GM23338 (cell line): Measurements from ENCODE around the gene EPO. TPM values are rescaled to one million over a fixed set of nuclear protein-coding genes. Genes with fewer than 3 reads are reported as not detected.
A peak's percentile ranks its signal among the peaks of the same experiment; 100 is the strongest.

Experiments
- ATAC-seq: fragments of 200-7000 bp; cut with Tn5 transposase; 3 replicates; pipeline ENCODE4 v1.9.1; 2020
- DNase-seq: peaks from one replicate; pipeline ENCODE4 v3.0.0-alpha.2; 2015; ENCODE audit warnings: low spot score
- H2AFZ ChIP-seq: fragments of 200-600 bp; sonication (generic); 2 replicates; pipeline ENCODE4 v1.8.0; 2016; ENCODE audit warnings: antibody characterized with exemption, mild to moderate bottlenecking, moderate library complexity
- H3F3A ChIP-seq: fragments of 200-600 bp; sonication (generic); replicated peaks from 2 replicates; pipeline ENCODE4 v1.8.0; 2017; ENCODE audit warnings: antibody characterized with exemption, mixed run types, low read depth
- H3K27ac ChIP-seq: fragments of 200-600 bp; sonication (generic); 2 replicates; pipeline ENCODE4 v1.6.1; 2016; ENCODE audit warnings: low read depth
- H3K27me3 ChIP-seq: fragments of 200-600 bp; sonication (generic); 2 replicates; pipeline ENCODE4 v1.8.0; 2016; ENCODE audit warnings: mild to moderate bottlenecking, mixed run types, moderate library complexity; ENCODE audit not compliant: insufficient read depth
- H3K36me3 ChIP-seq: fragments of 200-600 bp; sonication (generic); 2 replicates; pipeline ENCODE4 v1.8.0; 2016; ENCODE audit warnings: mild to moderate bottlenecking; ENCODE audit not compliant: insufficient read depth
- H3K4me1 ChIP-seq: fragments of 200-600 bp; sonication (generic); 2 replicates; pipeline ENCODE4 v1.8.0; 2016; ENCODE audit warnings: mild to moderate bottlenecking, moderate library complexity; ENCODE audit not compliant: insufficient read depth
- H3K4me2 ChIP-seq: fragments of 200-600 bp; sonication (generic); 2 replicates; pipeline ENCODE4 v1.7.1; 2017; ENCODE audit warnings: mixed run types
- H3K4me3 ChIP-seq: fragments of 200-600 bp; sonication (generic); 2 replicates; pipeline ENCODE4 v1.6.1; 2016; ENCODE audit warnings: mixed run types
- H3K79me2 ChIP-seq: fragments of 200-600 bp; sonication (generic); replicated peaks from 2 replicates; pipeline ENCODE4 v1.8.0; 2017; ENCODE audit warnings: mild to moderate bottlenecking; ENCODE audit not compliant: insufficient read depth
- H3K9me2 ChIP-seq: fragments of 200-600 bp; sonication (generic); 2 replicates; pipeline ENCODE4 v1.8.0; 2017; ENCODE audit not compliant: insufficient read depth
- H4K20me1 ChIP-seq: fragments of 200-600 bp; sonication (generic); replicated peaks from 2 replicates; pipeline ENCODE4 v1.8.0; 2017; ENCODE audit warnings: mild to moderate bottlenecking; ENCODE audit not compliant: insufficient read depth
- H3K27ac Mint-ChIP-seq: 2 replicates; pipeline ENCODE4 v1.8.0; 2020; ENCODE audit warnings: inconsistent platforms, mild to moderate bottlenecking, moderate library complexity, mixed read lengths
- H3K27me3 Mint-ChIP-seq: 3 replicates; pipeline ENCODE4 v1.8.0; 2022; ENCODE audit warnings: low read depth, mild to moderate bottlenecking, moderate library complexity, mixed read lengths, inconsistent platforms; ENCODE audit not compliant: insufficient read depth, poor library complexity
- H3K36me3 Mint-ChIP-seq: 3 replicates; pipeline ENCODE4 v1.8.0; 2021; ENCODE audit warnings: low read depth, mild to moderate bottlenecking, inconsistent platforms, moderate library complexity, mixed read lengths
- H3K4me1 Mint-ChIP-seq: 3 replicates; pipeline ENCODE4 v1.8.0; 2020; ENCODE audit warnings: mild to moderate bottlenecking, inconsistent platforms, mixed read lengths
- H3K4me3 Mint-ChIP-seq: 3 replicates; pipeline ENCODE4 v1.8.0; 2021; ENCODE audit warnings: moderate library complexity, mild to moderate bottlenecking, inconsistent platforms, mixed read lengths
- H3K9me3 Mint-ChIP-seq: 3 replicates; pipeline ENCODE4 v1.8.0; 2020; ENCODE audit warnings: moderate library complexity, mild to moderate bottlenecking, inconsistent platforms, mixed read lengths
- CREB1 ChIP-seq: fragments of 250-450 bp; sonication (Bioruptor Pico); IDR thresholded peaks from 2 replicates; pipeline ENCODE4 v1.5.0; 2020; ENCODE audit warnings: low read depth, mild to moderate bottlenecking, moderate library complexity
- EZH2 ChIP-seq: fragments of 200-600 bp; sonication (generic); IDR thresholded peaks from one replicate; pipeline ENCODE4 v1.8.0; 2017; ENCODE audit warnings: antibody characterized with exemption, mild to moderate bottlenecking, low read depth; ENCODE audit not compliant: unreplicated experiment
- NANOG ChIP-seq: IDR thresholded peaks from 2 replicates; pipeline ENCODE4 v1.6.1; 2016; ENCODE audit warnings: antibody characterized with exemption, borderline replicate concordance
- POLR2AphosphoS5 ChIP-seq: IDR thresholded peaks from 2 replicates; pipeline ENCODE4 v1.6.1; 2016; ENCODE audit warnings: antibody characterized with exemption, low read depth
- STAT1 ChIP-seq: IDR thresholded peaks from one replicate; pipeline ENCODE4 v1.6.1; 2016; ENCODE audit warnings: antibody characterized with exemption; ENCODE audit not compliant: unreplicated experiment
- ZNF114 ChIP-seq: fragments of 250-450 bp; sonication (Bioruptor Pico); IDR thresholded peaks from 2 replicates; pipeline ENCODE4 v1.5.0; 2020; ENCODE audit warnings: mild to moderate bottlenecking, moderate library complexity
- polyA plus RNA-seq: library from polyadenylated mRNA; unstranded; fragments of >200 nt; fragmentation: Nextera tagmentation; extraction: Ambion mirVana; gene quantifications from 2 replicates; pipeline ENCODE4 v1.2.1, GENCODE V29; 2016
- total RNA-seq: library from RNA; depleted of rRNA; stranded (reverse); fragments of >200 nt; shearing (Covaris generic); gene quantifications from 2 replicates; pipeline ENCODE4 v1.2.3, GENCODE V29; 2014
- TF ChIP-seq, protein P1 (sequence below): IDR thresholded peaks from one replicate; pipeline ENCODE4 v1.6.1; 2018; ENCODE audit warnings: antibody characterized with exemption; ENCODE audit not compliant: unreplicated experiment
- TF ChIP-seq, protein P2 (sequence below), 2 experiments: fragments of 200-600 bp in 1 of 2; sonication (generic) in 1 of 2; conservative IDR thresholded peaks; 2 replicates each; pipeline versions ENCODE4 v1.5.1 to v1.6.1; 2016 to 2017; ENCODE audit warnings: antibody characterized with exemption in 2 of 2, low read depth in 2 of 2, mild to moderate bottlenecking in 2 of 2, moderate library complexity in 1 of 2
- TF ChIP-seq, protein P3 (sequence below): IDR thresholded peaks from 2 replicates; pipeline ENCODE4 v1.6.1; 2016; ENCODE audit warnings: antibody characterized with exemption

Gene EPO
- total and polyA plus RNA-seq, 2 experiments from 2014 or later, result 1.0 TPM; not detected in 1

DNA sequence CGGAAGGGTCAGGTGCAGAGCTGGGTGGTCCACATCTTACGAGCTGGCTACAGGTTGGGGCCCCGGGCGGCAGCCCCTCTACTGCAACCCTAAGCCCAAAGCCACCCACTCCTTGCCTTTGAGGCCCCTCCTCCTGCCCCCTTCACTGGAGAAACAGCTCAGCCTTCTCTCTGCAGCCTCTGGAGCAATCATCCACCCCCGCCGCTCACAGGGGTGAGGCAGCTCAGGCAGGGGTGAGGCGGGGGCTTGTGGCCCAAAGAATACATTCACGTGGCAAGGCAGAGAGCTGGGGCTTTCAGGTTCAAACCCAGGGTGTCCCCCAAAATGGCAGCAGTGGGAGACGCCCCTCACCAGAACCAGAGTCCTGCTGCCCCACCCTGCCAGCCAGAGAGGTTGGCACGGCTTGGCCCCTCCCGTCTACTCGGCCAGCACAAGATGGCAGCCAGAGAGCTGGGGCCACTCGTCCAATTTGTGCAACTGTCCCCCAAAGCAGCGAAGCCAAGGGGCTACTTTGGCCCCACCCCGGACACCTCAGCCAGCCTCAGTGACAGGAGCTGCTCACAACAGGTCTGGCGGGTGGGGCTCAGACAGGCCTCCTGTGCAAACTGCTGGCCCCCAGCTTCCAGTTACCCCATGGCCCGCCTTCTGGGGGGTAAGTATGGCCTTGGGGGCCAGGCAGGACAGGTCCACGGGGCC is 39.5 kb upstream of the EPO start:
- H3F3A ChIP-seq, result peaks cover 46% of the 10 kb centered on the region
- no peak overlapping the region for H3K4me3 ChIP-seq
- Mint-ChIP-seq H3K36me3 (peaks cover 61% of the 10 kb centered on the region), H3K27me3 (peaks cover 19% of the 10 kb centered on the region), H3K4me3 (no peak overlapping the region), H3K27ac (no peak overlapping the region), H3K9me3 (no peaks in the 10 kb centered on the region), H3K4me1 (peaks cover 11% of the 10 kb centered on the region)
- TF ChIP-seq CREB1 (CRISPR knock-in tag) (no peak), POLR2AphosphoS5 (peak; percentile 21; the same call in 1 of the 2 replicates)
- H3K4me1 ChIP-seq, result peaks cover 11% of the 10 kb centered on the region
- DNase-seq, result no peak
- H2AFZ ChIP-seq, result no peak overlapping the region
- H3K9me2 ChIP-seq, result no peaks in the 10 kb centered on the region
- no peaks in the 10 kb centered on the region for H3K79me2 ChIP-seq
- ATAC-seq, result no peak
- H3K4me2 ChIP-seq, result no peak overlapping the region
- no peaks in the 10 kb centered on the region; the same call in 1 of the 2 replicates for H4K20me1 ChIP-seq
- no peaks in the 10 kb centered on the region; the same call in 1 of the 2 replicates for H3K36me3 ChIP-seq
- H3K27ac ChIP-seq, result no peak overlapping the region; the same call in 1 of the 2 replicates
- H3K27me3 ChIP-seq, result no peaks in the 10 kb centered on the region

DNA sequence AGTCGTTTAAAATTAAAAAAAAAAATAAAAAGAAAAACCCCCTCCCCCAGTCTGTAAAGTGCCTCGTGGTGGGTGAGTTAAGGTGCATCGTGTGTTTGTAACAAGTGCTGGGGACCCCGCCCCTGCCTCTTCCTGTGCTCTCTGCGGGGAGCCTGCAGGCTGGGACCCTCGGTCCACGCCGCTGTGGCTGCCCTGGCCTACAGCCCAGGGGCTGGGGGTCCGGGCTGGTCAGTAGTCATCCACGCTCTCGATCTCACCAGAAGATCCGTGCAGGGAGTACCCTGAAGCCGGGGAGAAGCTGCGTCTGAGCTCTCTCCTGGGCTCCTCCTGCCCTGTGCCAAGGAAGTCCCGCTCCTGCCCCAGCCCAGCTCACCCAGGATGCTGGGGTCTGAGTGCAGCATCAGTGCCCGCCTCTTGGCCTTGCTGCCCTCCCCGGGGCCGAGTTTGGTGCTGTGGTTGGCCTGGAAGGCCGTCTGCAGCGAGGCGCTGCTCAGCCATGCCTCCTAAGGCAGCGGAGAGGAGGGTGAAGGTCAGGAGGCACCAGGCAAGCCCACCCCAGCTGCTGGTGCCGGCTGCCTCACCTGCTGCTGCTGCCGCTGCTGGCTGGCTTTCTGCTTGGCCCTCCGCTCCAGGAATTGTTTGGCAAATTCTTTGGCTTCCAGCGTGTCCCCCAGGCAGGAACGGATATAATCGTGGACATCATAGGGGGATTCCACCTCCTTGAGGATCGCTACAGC is 38.6 kb upstream of the EPO start:
- no peak overlapping the region for H3K27ac Mint-ChIP-seq
- TF ChIP-seq, protein P1, sequence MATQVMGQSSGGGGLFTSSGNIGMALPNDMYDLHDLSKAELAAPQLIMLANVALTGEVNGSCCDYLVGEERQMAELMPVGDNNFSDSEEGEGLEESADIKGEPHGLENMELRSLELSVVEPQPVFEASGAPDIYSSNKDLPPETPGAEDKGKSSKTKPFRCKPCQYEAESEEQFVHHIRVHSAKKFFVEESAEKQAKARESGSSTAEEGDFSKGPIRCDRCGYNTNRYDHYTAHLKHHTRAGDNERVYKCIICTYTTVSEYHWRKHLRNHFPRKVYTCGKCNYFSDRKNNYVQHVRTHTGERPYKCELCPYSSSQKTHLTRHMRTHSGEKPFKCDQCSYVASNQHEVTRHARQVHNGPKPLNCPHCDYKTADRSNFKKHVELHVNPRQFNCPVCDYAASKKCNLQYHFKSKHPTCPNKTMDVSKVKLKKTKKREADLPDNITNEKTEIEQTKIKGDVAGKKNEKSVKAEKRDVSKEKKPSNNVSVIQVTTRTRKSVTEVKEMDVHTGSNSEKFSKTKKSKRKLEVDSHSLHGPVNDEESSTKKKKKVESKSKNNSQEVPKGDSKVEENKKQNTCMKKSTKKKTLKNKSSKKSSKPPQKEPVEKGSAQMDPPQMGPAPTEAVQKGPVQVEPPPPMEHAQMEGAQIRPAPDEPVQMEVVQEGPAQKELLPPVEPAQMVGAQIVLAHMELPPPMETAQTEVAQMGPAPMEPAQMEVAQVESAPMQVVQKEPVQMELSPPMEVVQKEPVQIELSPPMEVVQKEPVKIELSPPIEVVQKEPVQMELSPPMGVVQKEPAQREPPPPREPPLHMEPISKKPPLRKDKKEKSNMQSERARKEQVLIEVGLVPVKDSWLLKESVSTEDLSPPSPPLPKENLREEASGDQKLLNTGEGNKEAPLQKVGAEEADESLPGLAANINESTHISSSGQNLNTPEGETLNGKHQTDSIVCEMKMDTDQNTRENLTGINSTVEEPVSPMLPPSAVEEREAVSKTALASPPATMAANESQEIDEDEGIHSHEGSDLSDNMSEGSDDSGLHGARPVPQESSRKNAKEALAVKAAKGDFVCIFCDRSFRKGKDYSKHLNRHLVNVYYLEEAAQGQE, result no peak
- TF ChIP-seq STAT1 (no peak), ZNF114 (no peak), EZH2 (no peak), NANOG (no peak)
- TF ChIP-seq, protein P2, sequence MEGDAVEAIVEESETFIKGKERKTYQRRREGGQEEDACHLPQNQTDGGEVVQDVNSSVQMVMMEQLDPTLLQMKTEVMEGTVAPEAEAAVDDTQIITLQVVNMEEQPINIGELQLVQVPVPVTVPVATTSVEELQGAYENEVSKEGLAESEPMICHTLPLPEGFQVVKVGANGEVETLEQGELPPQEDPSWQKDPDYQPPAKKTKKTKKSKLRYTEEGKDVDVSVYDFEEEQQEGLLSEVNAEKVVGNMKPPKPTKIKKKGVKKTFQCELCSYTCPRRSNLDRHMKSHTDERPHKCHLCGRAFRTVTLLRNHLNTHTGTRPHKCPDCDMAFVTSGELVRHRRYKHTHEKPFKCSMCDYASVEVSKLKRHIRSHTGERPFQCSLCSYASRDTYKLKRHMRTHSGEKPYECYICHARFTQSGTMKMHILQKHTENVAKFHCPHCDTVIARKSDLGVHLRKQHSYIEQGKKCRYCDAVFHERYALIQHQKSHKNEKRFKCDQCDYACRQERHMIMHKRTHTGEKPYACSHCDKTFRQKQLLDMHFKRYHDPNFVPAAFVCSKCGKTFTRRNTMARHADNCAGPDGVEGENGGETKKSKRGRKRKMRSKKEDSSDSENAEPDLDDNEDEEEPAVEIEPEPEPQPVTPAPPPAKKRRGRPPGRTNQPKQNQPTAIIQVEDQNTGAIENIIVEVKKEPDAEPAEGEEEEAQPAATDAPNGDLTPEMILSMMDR (conservative IDR thresholded peaks at IDR 0.05; ENCODE audit: low read depth in 2 of 2), result no peak
- TF ChIP-seq, protein P3, sequence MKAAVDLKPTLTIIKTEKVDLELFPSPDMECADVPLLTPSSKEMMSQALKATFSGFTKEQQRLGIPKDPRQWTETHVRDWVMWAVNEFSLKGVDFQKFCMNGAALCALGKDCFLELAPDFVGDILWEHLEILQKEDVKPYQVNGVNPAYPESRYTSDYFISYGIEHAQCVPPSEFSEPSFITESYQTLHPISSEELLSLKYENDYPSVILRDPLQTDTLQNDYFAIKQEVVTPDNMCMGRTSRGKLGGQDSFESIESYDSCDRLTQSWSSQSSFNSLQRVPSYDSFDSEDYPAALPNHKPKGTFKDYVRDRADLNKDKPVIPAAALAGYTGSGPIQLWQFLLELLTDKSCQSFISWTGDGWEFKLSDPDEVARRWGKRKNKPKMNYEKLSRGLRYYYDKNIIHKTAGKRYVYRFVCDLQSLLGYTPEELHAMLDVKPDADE, result no peak
- Histone ChIP-seq H3F3A (peaks cover 43% of the 10 kb centered on the region), H3K27me3 (no peaks in the 10 kb centered on the region), H3K4me3 (no peak overlapping the region), H3K4me1 (peaks cover 11% of the 10 kb centered on the region), H3K4me2 (no peak overlapping the region), H2AFZ (no peak overlapping the region), H3K9me2 (no peaks in the 10 kb centered on the region), H3K36me3 (no peaks in the 10 kb centered on the region; the same call in 1 of the 2 replicates), H3K27ac (no peak overlapping the region; the same call in 1 of the 2 replicates), H4K20me1 (no peaks in the 10 kb centered on the region; the same call in 1 of the 2 replicates), H3K79me2 (no peaks in the 10 kb centered on the region)
- no peaks in the 10 kb centered on the region for H3K9me3 Mint-ChIP-seq
- H3K27me3 Mint-ChIP-seq, result peaks cover 14% of the 10 kb centered on the region
- DNase-seq, result no peak
- H3K36me3 Mint-ChIP-seq, result peaks cover 67% of the 10 kb centered on the region
- peaks cover 9% of the 10 kb centered on the region for H3K4me1 Mint-ChIP-seq
- H3K4me3 Mint-ChIP-seq, result no peak overlapping the region
- no peak for ATAC-seq
